HEK293T (cell line): ENCODE data around the gene RAPH1.

ENCODE experiments used
- ARNT ChIP-seq: fragments of 450-650 bp; IDR thresholded peaks from 2 replicates; pipeline ENCODE4 v1.6.1; 2017; ENCODE audit warnings: mild to moderate bottlenecking
- BHLHE40 ChIP-seq: fragments of 450-650 bp; IDR thresholded peaks from 2 replicates; pipeline ENCODE4 v1.6.1; 2016; ENCODE audit warnings: mild to moderate bottlenecking, moderate library complexity, borderline replicate concordance
- CTBP1 ChIP-seq: fragments of 450-650 bp; IDR thresholded peaks from 2 replicates; pipeline ENCODE4 v1.6.1; 2016; ENCODE audit warnings: borderline replicate concordance
- FOXA1 ChIP-seq: fragments of 450-650 bp; IDR thresholded peaks from 2 replicates; pipeline ENCODE4 v1.6.1; 2016; ENCODE audit warnings: mild to moderate bottlenecking
- FOXK2 ChIP-seq: fragments of 450-650 bp; IDR thresholded peaks from 2 replicates; pipeline ENCODE4 v1.6.1; 2016; ENCODE audit warnings: mild to moderate bottlenecking
- FOXM1 ChIP-seq: fragments of 450-650 bp; IDR thresholded peaks from 2 replicates; pipeline ENCODE4 v1.6.1; 2017; ENCODE audit warnings: mild to moderate bottlenecking, borderline replicate concordance
- L3MBTL2 ChIP-seq: fragments of 450-650 bp; conservative IDR thresholded peaks from 2 replicates; pipeline ENCODE4 v1.6.1; 2016; ENCODE audit warnings: mild to moderate bottlenecking
- LEF1 ChIP-seq: fragments of 450-650 bp; IDR thresholded peaks from 2 replicates; pipeline ENCODE4 v1.6.1; 2017; ENCODE audit warnings: mild to moderate bottlenecking, borderline replicate concordance
- NFRKB ChIP-seq: fragments of 450-650 bp; IDR thresholded peaks from 2 replicates; pipeline ENCODE4 v1.6.1; 2016; ENCODE audit warnings: mild to moderate bottlenecking, moderate library complexity
- SP1 ChIP-seq: fragments of 450-650 bp; IDR thresholded peaks from 2 replicates; pipeline ENCODE4 v1.6.1; 2017
- SUZ12 ChIP-seq: fragments of 450-650 bp; IDR thresholded peaks from 2 replicates; pipeline ENCODE4 v1.6.1; 2016; ENCODE audit warnings: mild to moderate bottlenecking
- ZNF384 ChIP-seq: fragments of 450-650 bp; IDR thresholded peaks from 2 replicates; pipeline ENCODE4 v1.6.1; 2016
- TF ChIP-seq, protein P1 (sequence below): fragments of 450-650 bp; IDR thresholded peaks from 2 replicates; pipeline ENCODE4 v1.6.1; 2016

DNA sequence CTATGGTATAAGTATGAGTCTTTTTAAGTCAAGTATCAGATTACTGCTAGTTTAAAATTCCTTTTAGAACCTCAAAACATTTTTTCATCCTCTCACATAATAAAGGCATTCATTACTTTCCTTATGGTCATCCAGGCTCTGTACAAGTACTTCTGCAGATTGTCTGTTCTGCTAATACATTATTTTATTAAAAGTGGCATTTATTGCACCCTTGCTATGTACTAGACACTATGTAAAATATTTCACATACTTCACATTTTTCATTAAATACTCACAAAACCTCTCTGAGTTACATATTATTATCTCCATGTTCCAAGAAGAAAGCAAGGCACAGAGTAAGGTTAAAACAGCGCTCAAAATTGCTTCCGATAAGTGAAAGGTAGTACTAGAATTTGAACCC is 84.1 kb downstream of the RAPH1 start:
- TF ChIP-seq BHLHE40: no peak
- no peak for TF ChIP-seq ARNT
- no peak for TF ChIP-seq L3MBTL2
- TF ChIP-seq FOXM1: no peak
- TF ChIP-seq FOXK2: no peak
- TF ChIP-seq FOXA1: no peak
- TF ChIP-seq LEF1: no peak
- no peak for TF ChIP-seq SP1
- TF ChIP-seq SUZ12: no peak
- TF ChIP-seq, protein P1, sequence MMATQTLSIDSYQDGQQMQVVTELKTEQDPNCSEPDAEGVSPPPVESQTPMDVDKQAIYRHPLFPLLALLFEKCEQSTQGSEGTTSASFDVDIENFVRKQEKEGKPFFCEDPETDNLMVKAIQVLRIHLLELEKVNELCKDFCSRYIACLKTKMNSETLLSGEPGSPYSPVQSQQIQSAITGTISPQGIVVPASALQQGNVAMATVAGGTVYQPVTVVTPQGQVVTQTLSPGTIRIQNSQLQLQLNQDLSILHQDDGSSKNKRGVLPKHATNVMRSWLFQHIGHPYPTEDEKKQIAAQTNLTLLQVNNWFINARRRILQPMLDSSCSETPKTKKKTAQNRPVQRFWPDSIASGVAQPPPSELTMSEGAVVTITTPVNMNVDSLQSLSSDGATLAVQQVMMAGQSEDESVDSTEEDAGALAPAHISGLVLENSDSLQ: no peak
- no peak for TF ChIP-seq CTBP1
- no peak for TF ChIP-seq ZNF384
- no peak for TF ChIP-seq NFRKB
